ENCODE results near the gene RASA3.

Gene RASA3

DNA sequence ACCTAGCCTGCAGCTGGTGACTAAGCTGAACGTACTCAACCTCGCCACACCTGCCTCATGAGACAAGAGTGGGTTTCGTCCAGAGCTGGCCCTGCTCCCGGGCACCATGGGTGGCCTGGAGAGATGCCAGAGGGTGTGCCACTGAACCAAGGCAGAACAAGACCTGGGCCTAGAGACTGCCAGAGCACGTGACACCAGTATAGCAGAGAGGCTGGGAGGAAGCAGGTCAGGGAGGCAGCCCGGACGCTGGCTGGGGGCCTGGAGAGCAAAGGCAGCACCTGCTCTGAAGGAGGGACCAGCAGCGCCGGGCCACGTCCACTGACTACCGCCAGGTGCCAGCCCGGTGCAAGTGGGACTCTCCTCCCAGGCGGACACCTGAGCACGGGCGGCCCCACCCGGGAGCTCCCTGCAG lies 151.2 kb downstream of the RASA3 start:
- no peak for DNase-seq (ENCODE audit: low spot score)

DNA sequence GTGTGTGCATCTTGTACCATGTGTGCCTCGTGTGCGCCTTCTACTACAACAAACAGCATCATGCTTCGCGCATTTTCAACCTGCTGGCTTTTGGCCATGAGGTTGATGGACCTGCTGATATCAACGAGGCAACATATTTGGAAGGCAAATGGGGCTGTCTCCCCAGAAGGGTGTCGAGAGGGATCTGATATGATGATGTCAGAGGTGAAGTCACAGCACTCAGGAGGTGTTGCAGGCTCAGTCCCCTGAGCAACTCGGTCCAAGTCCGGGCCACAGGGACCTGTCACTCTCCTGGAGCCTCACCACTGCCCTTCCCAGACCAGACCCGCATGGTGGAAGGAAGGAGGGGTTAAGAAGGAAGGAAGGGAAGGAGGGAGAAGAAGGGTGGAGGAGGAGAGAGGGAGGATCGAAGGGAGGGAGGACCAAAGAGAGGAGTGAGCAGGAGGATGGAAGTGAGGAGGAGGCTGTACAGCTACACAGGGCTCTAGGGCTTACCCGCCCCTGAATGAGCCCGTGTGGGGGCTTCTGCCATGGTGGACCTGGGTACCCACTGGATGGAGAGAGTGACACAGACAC lies 151.8 kb downstream of the RASA3 start:
- DNase-seq (ENCODE audit: low spot score) = no peak

DNA sequence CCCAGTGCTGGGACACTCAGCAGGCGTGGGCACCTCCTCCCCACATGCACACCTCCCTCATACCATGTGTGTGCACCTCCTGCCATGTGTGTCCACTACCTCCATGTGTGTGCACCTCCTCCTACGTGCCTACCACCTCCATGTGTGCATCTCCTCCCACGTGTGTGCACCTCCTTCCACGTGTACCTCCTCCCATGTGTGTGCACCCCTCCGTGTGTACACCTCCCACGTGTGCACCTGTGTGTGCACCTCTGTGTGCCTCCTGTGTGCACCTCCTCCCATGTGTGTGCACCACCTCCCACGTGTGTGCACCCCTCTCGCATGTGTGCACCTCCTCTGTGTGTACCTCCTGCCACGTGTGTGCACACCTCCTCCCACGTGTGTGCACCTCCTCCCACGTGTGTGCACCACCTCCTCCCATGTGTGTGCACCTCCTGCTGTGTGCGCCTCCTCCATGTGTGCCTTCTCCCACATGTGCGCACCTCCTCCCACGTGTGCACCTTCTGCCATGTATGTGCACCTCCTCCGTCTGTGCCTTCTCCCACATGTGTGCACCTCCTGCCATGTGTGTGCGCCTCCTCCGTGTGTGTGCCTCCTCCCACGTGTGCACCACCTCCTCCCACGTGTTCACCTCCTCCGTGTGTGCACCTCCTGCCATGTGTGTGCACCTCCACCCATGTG lies 152.5 kb downstream of the RASA3 start:
- DNase-seq (ENCODE audit: low spot score) = no peak

DNA sequence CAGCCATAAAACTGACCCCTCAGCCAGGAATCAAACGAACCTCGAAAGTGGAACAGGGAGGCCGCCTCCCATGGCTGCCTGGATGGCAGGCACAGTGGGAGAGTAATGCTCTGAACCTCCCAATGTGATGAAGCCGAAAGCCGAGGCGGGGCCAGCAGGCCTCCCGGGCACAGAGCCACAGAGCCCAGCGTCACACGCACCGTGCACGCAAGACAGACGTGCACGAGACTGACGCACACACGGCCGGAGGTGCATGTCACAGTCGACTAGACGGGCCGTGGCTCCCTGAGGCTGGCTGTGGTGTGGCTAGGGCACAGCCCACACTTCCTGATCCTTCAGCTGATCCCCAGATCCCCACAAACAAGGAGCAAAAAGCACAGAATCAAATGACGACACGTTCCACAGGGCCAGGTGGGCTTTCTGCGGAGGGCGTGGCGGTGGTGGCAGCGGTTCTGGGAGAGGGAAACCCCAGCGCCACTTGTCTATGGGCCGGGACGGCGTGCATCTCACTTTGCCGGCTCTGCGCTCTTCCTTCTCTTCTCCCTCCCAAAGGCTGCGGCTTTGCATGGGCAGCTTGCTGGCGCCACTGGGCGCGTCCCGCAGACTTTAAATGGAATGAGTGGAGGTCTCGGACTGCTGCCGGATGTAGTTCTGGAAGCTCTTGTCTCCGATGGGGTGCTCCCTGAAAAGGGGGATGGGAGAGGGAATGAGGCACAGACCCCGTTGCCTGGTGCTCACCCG lies 153.5 kb downstream of the RASA3 start:
- DNase-seq (ENCODE audit: low spot score) = no peak

DNA sequence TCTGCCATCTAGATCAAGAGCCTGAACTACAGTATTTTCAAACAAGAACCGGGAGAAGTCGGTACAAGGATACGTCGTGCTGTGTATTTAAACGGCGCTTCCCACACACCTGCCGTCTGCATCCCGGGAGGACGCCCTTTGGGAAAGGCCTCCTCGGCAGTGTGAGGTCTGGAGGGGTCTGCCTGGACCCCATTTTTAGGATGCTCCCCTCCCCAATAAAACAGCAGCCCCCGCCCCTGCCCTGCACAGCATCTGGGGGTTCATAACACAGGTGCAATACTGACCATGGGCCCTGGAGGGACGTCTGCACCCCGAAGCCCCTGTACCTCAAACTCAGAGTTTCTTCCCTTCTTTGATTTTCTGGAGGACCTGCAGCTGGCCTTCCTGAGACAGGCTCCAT lies 154.4 kb downstream of the RASA3 start:
- no peak for DNase-seq (ENCODE audit: low spot score)

DNA sequence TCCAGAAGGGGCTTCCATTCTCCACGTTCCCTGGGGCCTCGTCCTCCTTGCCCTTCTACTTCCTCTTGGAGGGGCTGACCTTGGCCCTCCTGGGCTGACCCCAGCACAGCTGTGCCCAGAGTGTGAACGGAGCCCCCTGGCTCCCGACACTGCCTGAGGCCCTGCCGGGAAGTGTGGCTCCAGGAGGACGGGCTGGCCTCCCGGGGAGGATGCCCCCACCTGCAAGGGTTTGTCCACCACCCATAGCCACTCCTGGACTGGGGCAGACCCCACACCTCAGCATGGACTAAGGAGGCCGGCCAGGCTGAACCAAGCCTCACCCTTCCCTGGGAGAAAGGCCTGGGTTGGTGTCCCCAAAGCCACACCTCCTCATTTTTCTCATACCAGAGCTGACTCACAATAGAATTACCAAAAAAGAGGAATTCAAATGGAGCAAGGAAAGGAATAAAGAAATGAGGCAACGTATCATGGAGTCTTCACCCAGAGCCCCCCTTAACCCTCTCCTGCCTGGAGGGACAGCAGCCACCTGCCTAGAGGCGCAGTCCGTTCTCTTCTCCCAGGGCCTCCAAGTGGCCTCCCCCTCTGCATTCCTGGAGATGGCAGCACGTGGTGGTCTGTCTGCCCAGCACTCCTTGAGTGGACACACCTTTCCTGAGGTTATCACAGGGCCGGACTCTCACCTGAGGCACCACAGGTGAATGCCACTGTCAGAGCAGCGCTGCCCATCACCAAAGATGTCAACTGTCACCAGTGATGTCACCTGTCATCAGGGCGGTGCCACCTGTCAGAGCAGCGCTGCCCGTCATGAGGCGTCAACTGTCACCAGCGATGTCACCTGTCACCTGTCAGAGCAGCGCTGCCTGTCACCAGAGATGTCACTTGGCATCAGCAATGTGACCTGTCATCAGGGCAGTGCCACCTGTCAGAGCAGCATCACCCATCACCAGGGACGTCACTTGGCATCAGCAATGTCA lies 155.4 kb downstream of the RASA3 start:
- no peak for DNase-seq (ENCODE audit: low spot score)

DNA sequence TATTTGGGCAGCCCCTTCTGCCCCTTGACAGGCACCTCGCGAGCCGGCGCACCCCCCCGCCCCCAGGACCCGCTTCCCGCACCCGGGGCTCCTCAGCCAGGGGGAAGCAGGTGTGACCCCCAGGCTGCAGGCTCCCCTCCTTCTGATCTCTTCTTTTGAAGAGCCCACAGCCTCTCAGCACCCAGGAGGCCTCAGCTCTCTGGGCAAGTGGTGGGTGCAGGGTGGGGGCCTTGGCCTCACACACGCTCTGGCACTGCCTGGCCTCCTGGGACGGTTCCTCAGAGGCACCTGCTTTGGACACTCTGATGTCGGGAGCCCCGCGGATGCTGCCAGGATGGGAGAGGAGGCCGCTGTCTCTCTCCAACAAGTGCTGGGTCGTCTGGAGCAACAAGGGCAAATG lies 157.0 kb downstream of the RASA3 start:
- DNase-seq (ENCODE audit: low spot score) = no peak

DNA sequence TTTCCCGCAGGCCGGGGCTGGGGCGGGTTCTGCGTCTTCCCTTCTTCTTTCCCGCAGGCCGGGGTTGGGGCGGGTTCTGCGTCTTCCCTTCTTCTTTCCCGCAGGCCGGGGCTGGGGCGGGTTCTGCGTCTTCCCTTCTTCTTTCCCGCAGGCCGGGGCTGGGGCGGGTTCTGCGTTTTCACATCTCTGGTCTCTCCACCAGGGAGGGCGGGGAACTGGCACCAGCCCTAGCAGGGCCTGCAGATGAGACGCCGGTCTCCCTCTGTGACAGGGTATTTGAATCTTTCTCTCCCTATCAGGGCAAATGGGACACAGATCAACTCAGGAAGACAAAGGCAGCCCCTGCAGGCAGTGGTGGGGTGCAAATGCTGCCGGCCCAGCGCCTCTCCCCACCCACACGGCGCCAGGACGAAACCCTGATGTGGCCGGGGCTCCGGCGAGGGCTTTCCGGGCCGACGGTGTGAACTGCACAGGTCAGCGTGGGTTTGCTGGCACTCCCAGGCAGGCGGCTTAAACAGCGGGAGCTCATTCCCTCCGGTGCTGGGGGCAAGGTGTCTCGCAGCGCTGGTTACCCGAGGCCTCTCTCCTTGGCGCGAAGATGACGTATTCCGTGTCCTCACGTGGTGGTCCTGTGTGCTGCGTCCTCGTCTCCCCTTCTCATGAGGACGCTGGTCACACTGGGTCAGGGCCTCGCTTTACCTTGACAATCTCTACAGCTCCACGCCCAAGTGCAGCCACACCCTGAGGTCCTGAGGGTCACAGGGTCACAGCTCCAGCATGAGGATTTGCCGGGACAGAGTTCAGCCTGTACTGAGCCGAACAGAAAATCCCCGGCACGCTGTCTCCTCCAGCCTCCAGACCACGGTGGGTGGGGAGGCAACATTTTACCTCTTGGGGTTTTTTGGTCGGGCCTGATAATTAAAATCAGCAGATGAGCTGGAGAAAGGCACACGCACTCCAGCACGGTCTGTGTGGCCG lies 157.8 kb downstream of the RASA3 start:
- DNase-seq (ENCODE audit: low spot score) = no peak

DNA sequence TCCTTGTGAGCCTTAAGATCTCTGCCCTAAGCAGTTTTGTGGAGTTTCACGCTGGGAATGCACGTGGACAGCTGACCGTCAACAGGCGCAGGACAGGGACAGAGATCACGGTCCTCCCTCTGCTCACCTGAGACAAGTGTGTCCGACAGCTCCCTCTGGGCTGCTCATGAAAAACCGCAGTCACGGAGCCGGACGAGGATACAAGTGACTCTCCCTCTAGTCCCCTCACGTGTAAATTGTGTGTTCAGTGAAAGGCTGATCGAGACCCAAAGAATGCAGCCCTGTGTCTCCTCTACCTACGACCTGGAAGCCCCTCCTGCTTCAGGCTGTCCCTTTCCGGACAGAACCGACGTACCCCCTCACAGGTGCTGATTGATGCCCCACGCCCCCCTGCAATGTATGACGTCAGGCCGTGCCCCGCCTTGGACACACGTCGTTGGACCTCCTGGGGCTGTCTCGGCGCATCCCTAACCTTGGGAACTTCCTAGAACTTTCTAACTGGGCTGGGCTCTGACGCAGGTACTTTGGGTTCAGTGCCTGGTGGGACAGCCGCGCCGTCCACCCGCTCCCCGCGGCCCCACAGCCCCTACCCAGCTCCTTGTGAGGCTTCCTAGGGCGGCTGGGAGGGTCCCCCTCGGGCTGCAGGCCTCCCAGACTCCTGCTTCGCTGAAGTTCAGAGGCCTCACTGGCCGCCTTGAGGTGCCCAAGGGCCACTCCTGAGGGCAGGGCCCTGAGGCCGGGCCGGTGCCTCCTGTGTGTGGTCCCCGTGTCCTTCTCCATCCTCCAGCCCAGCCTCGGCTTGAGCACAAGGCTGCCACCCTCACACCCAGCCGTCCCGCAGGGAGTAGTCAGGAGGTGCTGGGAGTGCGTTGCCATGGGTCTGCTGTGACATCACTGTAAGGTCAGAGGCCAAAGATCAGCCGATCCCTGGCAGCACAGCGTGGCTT lies 158.9 kb downstream of the RASA3 start, which contains the start of gene C13orf46:
Gene C13orf46 (minus strand): TSS at position 859 of the 947 bp plus-strand sequence. CDS start 79 bp downstream, at position 780.
- DNase-seq (ENCODE audit: low spot score) = no peak

DNA sequence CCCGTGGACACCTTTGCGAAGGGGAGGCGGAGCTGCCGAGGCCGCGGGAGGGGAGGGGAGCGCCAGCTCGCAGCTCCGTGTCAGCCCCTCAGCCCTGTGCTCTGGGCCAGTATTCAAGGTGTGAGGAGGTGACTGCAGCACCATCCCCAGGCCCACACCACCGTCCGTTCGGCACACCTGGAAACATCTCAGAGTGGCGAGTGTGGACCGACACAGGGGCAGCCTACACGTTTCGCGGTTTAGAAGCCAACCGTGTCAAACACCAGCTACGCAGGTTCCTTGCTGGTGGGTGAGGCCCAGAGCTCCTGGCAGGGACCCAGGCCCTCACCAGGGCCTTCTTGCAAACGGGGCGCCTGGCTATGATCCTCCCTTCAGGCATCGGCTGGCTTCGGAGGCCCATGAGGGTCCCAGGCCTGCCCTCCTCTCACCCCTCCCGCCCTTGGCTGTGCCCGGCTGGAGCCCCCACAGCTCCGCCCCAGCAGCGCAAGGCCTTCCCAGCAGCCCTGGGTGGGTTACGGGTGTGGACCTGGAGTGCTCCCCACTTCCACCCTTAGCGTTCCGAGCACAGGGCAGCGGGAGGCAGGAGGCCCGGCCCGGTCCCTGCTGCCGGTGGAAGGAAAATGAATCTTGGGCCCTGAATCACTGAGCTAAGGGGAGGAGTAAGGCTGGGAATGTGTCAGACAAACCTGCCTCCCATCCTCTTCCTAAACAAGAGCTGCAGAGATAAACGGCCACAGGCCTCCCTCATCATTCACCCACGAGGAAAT lies 159.8 kb downstream of the RASA3 start:
- DNase-seq (ENCODE audit: low spot score) = no peak

DNA sequence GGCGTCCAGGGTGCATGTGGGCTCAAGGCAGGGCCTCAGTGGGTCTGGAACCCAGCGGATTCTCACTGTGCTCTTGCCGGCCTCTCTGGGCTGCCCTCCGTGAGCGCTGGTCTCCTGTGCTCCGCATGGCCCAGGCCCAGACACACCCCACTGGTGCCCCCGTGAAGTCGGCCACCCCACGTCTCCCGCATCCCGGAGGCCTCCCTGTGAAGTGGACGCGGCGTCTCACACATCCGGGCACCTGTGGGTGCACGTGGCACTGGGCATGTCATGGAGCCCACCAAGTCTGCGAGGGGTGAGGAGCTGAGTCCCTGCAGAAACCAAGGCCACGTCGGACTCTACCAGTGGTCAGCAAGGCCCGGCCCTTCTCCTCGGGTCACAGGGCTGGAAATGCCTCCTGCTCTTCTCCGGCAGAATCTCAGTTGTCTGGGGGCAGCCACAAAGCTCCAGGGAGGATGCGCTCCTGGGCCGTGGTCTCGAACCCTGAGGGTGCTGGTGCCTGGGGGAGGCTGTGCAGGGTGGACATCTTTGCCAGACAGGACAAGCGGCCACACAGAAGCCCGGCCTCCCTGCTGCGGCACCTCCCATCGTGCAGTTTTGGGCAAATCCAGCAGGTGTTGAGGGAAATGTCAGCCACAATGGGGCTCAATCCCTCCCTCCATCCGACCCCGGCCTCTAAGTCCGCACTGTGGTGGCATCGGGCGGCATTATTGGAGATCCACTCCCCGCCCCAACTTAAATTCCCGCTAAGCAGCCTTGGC lies 160.8 kb downstream of the RASA3 start:
- no peak for DNase-seq (ENCODE audit: low spot score)

DNA sequence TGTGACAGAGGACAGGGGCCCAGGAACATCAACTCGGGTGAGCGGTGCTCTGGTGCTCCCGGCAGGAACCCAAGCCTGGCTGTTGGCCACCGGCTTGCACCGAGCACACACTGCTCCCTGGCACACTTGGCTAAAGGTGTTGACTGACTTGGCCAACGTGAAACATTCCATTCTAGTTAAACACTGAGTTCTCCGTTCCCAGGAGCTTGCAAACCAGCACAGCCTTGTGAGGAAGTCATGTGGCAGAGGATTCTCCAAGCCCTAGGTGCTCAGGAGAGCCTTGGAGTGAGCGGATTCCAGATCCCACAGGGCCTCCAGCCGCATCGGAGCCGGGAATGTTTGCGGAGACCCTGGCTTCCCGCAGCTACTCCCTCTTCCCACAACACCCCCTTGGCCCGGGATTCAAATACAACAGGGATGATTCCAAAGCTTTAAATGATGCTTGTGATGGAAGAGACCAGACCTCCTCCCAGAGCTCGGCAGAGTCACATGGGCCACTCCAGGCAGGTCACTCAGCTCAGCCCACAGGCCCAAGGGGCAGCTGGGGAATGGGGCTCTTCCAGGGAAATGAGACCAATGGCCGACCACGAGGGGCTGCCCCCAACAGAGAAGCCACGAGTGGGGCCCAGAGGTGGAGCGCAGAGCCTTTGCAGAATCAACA lies 161.5 kb downstream of the RASA3 start:
- DNase-seq (ENCODE audit: low spot score) = no peak

DNA sequence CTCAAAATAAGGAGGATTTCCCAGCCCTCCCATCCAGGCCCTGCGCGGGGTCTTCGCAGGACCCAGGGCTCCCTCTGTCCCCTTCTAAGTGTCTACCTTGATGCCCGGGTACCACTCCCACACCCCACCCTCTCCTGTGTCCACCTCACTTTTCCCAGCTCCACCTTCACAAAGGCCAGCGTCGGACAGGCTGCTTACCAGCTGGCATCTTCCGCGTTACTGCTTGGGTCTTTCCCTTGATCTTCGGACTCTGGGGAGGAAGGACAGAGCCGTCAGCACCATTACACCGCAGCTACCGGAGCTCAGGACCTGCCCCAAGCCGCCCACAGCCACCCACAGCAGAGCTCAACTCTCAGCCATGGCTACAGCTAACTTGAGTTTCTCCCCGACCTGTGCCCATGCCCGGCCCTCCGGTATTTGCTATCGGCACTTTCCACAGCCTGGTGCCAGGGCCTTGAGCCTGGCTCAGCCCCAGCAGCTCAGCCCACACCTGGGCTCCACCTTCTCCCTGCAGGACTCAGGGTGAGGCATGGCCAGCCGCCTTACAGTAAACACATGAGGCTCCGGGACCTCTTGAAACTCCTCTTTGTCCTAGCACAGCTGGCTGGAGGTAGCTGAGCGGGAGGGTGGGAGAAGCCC lies 162.3 kb downstream of the RASA3 start:
- DNase-seq (ENCODE audit: low spot score) = no peak

DNA sequence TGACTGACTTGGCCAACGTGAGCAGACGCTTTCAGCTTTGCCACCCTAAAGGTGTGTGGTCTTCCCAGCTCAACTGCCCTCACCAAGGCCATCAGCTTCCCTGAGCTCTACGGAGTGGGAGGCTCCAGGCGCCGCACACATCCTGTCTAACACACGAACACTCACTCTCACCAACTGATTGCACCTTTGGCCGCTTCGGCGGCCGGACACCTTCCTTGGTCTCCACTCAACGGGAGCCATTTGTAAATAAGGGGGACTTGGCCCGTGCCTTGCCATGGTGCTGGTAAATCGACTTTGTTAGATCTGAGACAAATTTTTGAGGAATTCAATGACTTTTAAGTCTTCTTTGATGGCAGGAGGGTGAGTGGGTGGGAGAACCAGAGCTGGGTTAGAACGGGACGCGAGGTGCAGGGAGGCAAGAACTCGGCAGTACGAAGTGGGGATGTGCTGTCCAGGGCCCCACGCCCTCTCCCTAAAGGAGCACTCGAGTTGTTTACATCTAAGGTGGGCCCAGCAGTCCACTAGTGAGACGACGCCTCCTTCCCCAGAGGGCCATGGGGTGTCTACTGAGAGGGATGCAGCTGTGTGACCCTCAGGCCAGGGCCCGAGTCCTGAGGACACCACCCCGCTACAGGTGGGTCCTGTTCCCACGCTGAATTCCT lies 163.0 kb downstream of the RASA3 start:
- DNase-seq (ENCODE audit: low spot score) = no peak

DNA sequence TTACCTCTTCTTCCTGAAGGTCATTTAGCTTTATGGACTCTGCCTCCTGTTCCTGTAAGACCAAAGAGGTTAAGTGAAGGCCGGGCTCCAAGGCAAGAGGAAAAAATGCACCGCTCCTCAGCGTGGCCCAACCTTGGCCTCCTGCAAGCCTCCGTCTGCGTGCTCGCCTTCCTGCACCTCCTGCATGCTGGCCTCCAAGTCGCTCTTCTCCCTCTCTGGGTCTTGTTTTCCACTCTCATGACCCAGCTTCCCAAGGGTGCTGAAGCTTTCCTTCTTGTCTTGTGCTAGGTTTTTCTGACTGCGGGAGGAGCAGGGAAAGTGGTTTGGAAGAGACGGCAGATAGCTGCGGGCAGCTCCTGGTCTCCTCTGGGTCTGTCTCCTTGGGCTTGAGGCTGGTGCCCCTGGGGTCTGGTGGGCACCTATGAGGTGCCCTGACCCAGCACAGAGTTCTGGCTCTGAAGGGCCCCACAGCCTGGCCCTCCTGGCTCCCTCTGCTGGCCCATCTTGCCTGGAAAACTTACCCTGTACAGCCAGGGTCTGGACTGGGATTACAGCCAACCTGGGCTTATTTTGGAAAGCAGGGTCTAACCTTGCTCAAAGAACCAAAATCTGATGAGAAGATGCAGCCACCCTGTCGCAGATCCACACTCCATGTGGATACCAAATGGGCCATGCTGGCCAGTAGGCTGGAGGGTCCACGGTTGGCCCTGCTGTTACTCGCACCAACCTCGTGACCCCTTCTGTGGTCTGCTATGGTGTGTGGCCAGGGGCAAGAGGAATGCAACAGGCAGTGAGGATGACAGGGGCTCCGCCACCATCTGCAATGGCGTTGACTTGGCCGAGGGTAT lies 163.7 kb downstream of the RASA3 start:
- DNase-seq (ENCODE audit: low spot score) = no peak
